Type B pancreatic cell (in vitro differentiated cells): ENCODE measurements around the gene CHID1. TPM values are rescaled to one million over a fixed set of nuclear protein-coding genes. Genes with fewer than 3 reads are reported as not detected.

ENCODE experiments used
- DNase-seq: peaks from one replicate; pipeline ENCODE4 v3.0.0; 2021; ENCODE audit warnings: mixed read lengths; ENCODE audit not compliant: unreplicated experiment; ENCODE audit errors: extremely low spot score
- H3K27ac Mint-ChIP-seq: 2 replicates; pipeline ENCODE4 v1.8.0; 2021; ENCODE audit warnings: mild to moderate bottlenecking, mixed read lengths
- H3K27me3 Mint-ChIP-seq: 2 replicates; pipeline ENCODE4 v1.8.0; 2021; ENCODE audit warnings: mixed read lengths
- H3K36me3 Mint-ChIP-seq: 2 replicates; pipeline ENCODE4 v1.8.0; 2021; ENCODE audit warnings: mixed read lengths
- H3K4me1 Mint-ChIP-seq: one replicate; pipeline ENCODE4 v1.8.0; 2021; ENCODE audit warnings: mixed read lengths; ENCODE audit not compliant: unreplicated experiment
- H3K4me3 Mint-ChIP-seq: 2 replicates; pipeline ENCODE4 v1.8.0; 2021; ENCODE audit warnings: mild to moderate bottlenecking, mixed read lengths
- H3K9me3 Mint-ChIP-seq: 2 replicates; pipeline ENCODE4 v1.8.0; 2021; ENCODE audit warnings: mixed read lengths
- CTCF ChIP-seq: fragments of 200-600 bp; sonication (generic); conservative IDR thresholded peaks from 2 replicates; pipeline ENCODE4 v1.5.0; 2021; ENCODE audit warnings: antibody characterized with exemption, mild to moderate bottlenecking
- total RNA-seq: library from RNA; stranded (reverse); gene quantifications from 2 replicates; pipeline ENCODE4 v1.2.1, GENCODE V29; 2021; ENCODE audit warnings: low replicate concordance

The CHID1 gene
- total RNA-seq, 1 donor from 2014 or later, result 98.9 TPM

- TF ChIP-seq CTCF, result no peak
- no peak overlapping the region for H3K4me3 Mint-ChIP-seq
- no peaks in the 10 kb centered on the region for H3K36me3 Mint-ChIP-seq
- H3K27me3 Mint-ChIP-seq, result no peaks in the 10 kb centered on the region
- no peak for DNase-seq
- no peaks in the 10 kb centered on the region for H3K4me1 Mint-ChIP-seq
- H3K27ac Mint-ChIP-seq, result no peak overlapping the region
- no peaks in the 10 kb centered on the region for H3K9me3 Mint-ChIP-seq
Observed at GRCh38 chr11:894575-895201, 15.9 kb downstream of the CHID1 start.

DNA sequence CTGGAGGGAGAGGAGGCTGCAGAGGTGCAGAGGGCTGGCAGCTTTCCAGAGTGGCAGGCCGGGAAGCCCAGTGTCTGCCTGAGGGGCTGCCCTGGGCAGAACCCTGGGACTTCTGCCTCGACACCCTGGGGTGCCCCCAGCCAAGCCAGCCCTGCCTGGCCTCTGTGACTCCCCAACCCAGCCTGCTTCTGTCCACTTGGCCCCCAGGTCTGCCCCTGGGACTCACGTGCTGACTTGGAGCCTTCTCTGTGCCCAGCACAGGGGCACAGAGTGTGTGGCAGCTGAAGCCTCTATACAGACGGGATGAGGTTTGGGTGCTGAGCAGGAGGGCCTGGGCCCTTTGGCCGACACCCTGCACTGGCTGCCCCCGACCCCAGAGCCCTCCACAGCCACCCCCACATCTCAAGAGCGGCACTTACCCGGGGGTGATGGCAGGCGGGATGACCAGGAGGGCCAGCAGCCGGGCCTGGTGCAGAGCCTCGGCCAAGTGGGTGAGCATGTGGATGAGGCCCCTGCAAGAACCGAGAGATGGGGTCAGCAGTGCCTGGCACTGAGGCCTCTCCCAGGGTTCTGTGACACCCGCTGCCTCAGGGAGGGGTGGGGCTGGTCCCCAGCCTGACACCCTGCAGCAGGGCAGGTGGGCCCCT is 17.5 kb downstream of the CHID1 start:
- H3K4me3 Mint-ChIP-seq, result no peak overlapping the region

DNA sequence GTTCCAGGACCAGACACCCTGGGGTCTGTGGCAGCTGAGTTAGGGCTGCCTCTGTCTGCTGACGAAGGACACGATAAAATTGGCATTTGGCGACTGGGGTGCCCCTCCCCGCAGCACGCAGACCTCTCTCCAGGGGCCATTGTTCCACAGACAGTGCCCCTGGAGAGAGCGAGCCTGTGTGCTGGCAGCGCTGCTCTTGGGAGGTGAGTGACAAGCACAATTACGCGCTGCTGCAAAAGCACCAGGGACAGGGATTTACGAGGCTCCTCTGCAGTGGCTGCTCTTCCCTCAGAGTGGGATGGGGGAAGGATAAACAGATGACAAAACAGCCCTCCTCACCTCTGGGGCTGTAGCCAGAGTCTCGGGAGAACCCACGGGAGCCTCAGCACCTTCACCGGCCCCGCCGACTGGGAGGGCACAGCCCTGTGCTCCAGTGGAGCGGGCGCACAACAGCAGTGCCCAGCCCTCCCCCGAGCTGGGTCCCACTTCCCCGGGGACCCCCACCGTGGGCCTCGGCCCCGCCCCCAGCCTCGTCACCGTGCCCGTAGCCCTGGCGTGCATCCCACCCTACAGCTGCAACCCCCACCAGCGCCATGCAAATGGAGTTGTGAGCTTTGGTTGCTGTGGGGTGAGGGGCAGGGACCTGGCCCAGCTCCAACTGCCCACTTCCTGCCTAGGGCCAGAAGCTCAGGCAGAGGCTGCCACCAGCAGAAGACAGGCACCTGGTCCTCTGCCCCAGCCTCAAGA is 19.6 kb downstream of the CHID1 start:
- Mint-ChIP-seq H3K4me3 (no peak overlapping the region), H3K9me3 (no peaks in the 10 kb centered on the region), H3K36me3 (no peaks in the 10 kb centered on the region), H3K4me1 (no peaks in the 10 kb centered on the region), H3K27me3 (no peaks in the 10 kb centered on the region), H3K27ac (no peak overlapping the region)
- no peak for TF ChIP-seq CTCF
- DNase-seq, result no peak

More for the DNA sequence above, 17.5 kb downstream of the CHID1 start:
- Mint-ChIP-seq H3K27ac (no peak overlapping the region), H3K36me3 (no peaks in the 10 kb centered on the region), H3K27me3 (no peaks in the 10 kb centered on the region), H3K4me1 (no peaks in the 10 kb centered on the region), H3K9me3 (no peaks in the 10 kb centered on the region)
- no peak for DNase-seq
- no peak for TF ChIP-seq CTCF

GRCh38 chr11:889687-890475 is 20.7 kb downstream of the CHID1 start:
- Mint-ChIP-seq H3K4me3 (no peak overlapping the region), H3K27me3 (no peaks in the 10 kb centered on the region), H3K9me3 (no peaks in the 10 kb centered on the region), H3K27ac (no peak overlapping the region), H3K36me3 (no peaks in the 10 kb centered on the region), H3K4me1 (no peaks in the 10 kb centered on the region)
- no peak for TF ChIP-seq CTCF
- no peak for DNase-seq

GRCh38 chr11:889257-889656 is 21.4 kb downstream of the CHID1 start:
- Mint-ChIP-seq H3K36me3 (no peaks in the 10 kb centered on the region), H3K27me3 (no peaks in the 10 kb centered on the region), H3K4me3 (no peak overlapping the region), H3K4me1 (no peaks in the 10 kb centered on the region), H3K27ac (no peak overlapping the region), H3K9me3 (no peaks in the 10 kb centered on the region)
- no peak for DNase-seq
- TF ChIP-seq CTCF, result no peak
